IMR-90 (cell line): Measurements from ENCODE around the gene CCDC85B.

Experiments used
- BHLHE40 ChIP-seq: fragments of 150-350 bp; IDR thresholded peaks from 2 replicates; pipeline ENCODE4 v1.6.1; 2016; ENCODE audit warnings: mild to moderate bottlenecking, low read depth, low read length
- MAFK ChIP-seq: IDR thresholded peaks from 2 replicates; pipeline ENCODE4 v1.6.1; 2012; ENCODE audit warnings: low read depth, low read length, improper control_type of control experiment
- MXI1 ChIP-seq: IDR thresholded peaks from 2 replicates; pipeline ENCODE4 v1.6.1; 2012; ENCODE audit warnings: low read depth, mild to moderate bottlenecking, low read length, moderate library complexity, borderline replicate concordance
- POLR2A ChIP-seq: IDR thresholded peaks from 2 replicates; pipeline ENCODE4 v1.6.1; 2012; ENCODE audit warnings: mild to moderate bottlenecking, low read depth, low read length
- RCOR1 ChIP-seq: IDR thresholded peaks from 2 replicates; pipeline ENCODE4 v1.6.1; 2012; ENCODE audit warnings: mild to moderate bottlenecking, low read length, improper control_type of control experiment; ENCODE audit not compliant: insufficient replicate concordance
- RFX5 ChIP-seq: IDR thresholded peaks from 2 replicates; pipeline ENCODE4 v1.8.0; 2012; ENCODE audit warnings: low read depth, mild to moderate bottlenecking, low read length, moderate library complexity
- SMC3 ChIP-seq: fragments of 150-350 bp; IDR thresholded peaks from 2 replicates; pipeline ENCODE4 v1.6.1; 2016; ENCODE audit warnings: low read depth, mild to moderate bottlenecking, antibody characterized with exemption, low read length, moderate library complexity
- TF ChIP-seq, protein P1 (sequence below): conservative IDR thresholded peaks from 2 replicates; pipeline ENCODE4 v1.5.1; 2012; ENCODE audit warnings: mild to moderate bottlenecking, low read depth, low read length, improper control_type of control experiment
- TF ChIP-seq, protein P2 (sequence below): fragments of 150-350 bp; IDR thresholded peaks from 2 replicates; pipeline ENCODE4 v1.6.1; 2017; ENCODE audit warnings: mild to moderate bottlenecking, antibody characterized with exemption, low read length, low read depth
- TF ChIP-seq, protein P3 (sequence below): fragments of 150-350 bp; IDR thresholded peaks from 2 replicates; pipeline ENCODE4 v1.6.1; 2016; ENCODE audit warnings: low read depth, mild to moderate bottlenecking, low read length, moderate library complexity, borderline replicate concordance

DNA sequence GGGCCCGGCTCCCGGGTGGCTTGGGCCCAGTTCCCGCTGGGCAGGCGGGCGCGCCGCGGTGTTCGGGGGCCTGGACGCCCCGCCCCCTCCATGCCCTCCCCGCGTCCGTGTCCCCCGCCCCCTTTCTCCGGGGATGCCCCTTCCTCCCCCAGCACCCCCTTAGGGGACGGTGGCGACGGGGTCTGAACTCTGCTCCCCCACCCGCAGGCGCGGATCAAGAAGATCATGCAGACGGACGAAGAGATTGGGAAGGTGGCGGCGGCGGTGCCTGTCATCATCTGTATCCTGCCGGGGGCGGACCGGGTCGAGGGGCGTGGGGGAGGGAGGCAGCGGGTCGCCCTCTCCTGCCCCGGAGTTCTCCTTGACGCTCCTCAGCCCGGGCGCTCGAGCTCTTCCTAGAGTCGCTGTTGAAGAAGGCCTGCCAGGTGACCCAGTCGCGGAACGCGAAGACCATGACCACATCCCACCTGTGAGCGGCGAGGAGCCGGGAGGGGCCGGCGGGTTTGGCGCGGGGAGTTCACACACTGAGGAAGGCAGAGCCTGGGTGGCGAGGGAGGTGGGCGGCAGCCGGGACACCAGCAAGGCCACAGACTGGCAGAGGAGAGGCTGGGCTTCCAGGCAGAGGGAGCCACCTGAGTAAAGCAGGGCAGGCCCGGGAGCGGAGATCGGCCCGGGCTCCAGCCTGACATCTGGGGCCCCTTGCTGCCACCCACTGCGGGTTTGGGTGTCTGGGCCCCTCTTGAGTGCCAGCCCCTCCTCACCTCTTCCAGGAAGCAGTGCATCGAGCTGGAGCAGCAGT lies 29.3 kb downstream of the CCDC85B start:
- TF ChIP-seq SMC3 (no peak), POLR2A (no peak), RCOR1 (no peak), BHLHE40 (no peak), MXI1 (no peak), MAFK (no peak), RFX5 (no peak)
- TF ChIP-seq, protein P1, sequence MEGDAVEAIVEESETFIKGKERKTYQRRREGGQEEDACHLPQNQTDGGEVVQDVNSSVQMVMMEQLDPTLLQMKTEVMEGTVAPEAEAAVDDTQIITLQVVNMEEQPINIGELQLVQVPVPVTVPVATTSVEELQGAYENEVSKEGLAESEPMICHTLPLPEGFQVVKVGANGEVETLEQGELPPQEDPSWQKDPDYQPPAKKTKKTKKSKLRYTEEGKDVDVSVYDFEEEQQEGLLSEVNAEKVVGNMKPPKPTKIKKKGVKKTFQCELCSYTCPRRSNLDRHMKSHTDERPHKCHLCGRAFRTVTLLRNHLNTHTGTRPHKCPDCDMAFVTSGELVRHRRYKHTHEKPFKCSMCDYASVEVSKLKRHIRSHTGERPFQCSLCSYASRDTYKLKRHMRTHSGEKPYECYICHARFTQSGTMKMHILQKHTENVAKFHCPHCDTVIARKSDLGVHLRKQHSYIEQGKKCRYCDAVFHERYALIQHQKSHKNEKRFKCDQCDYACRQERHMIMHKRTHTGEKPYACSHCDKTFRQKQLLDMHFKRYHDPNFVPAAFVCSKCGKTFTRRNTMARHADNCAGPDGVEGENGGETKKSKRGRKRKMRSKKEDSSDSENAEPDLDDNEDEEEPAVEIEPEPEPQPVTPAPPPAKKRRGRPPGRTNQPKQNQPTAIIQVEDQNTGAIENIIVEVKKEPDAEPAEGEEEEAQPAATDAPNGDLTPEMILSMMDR: no peak; the same call in 1 of the 2 replicates
- TF ChIP-seq, protein P2, sequence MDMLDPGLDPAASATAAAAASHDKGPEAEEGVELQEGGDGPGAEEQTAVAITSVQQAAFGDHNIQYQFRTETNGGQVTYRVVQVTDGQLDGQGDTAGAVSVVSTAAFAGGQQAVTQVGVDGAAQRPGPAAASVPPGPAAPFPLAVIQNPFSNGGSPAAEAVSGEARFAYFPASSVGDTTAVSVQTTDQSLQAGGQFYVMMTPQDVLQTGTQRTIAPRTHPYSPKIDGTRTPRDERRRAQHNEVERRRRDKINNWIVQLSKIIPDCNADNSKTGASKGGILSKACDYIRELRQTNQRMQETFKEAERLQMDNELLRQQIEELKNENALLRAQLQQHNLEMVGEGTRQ: no peak
- TF ChIP-seq, protein P3, sequence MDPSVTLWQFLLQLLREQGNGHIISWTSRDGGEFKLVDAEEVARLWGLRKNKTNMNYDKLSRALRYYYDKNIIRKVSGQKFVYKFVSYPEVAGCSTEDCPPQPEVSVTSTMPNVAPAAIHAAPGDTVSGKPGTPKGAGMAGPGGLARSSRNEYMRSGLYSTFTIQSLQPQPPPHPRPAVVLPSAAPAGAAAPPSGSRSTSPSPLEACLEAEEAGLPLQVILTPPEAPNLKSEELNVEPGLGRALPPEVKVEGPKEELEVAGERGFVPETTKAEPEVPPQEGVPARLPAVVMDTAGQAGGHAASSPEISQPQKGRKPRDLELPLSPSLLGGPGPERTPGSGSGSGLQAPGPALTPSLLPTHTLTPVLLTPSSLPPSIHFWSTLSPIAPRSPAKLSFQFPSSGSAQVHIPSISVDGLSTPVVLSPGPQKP: no peak
